ENCODE measurements around the gene GRM1.

The GRM1 gene

GRCh38 chr6:146316175-146316495 is 287.3 kb downstream of the GRM1 start:
- DNase-seq (ENCODE audit: low read depth) = no peak

GRCh38 chr6:146331013-146331412 is 302.2 kb downstream of the GRM1 start:
- DNase-seq (ENCODE audit: low read depth) = no peak

GRCh38 chr6:146335336-146335735 is 306.5 kb downstream of the GRM1 start:
- DNase-seq (ENCODE audit: low read depth) = no peak

- no peak for DNase-seq (ENCODE audit: low read depth)
Measured at GRCh38 chr6:146336191-146336590, 307.3 kb downstream of the GRM1 start.

GRCh38 chr6:146337376-146337775 is 308.5 kb downstream of the GRM1 start:
- DNase-seq (ENCODE audit: low read depth) = no peak

- no peak for DNase-seq (ENCODE audit: low read depth)
Measured at GRCh38 chr6:146339716-146340115, 310.9 kb downstream of the GRM1 start.

- no peak for DNase-seq (ENCODE audit: low read depth)
Measured at GRCh38 chr6:146341493-146342230, 312.8 kb downstream of the GRM1 start.

- no peak for DNase-seq (ENCODE audit: low read depth)
Measured at GRCh38 chr6:146345598-146345997, 316.7 kb downstream of the GRM1 start.

GRCh38 chr6:146347090-146347489 is 318.2 kb downstream of the GRM1 start:
- no peak for DNase-seq (ENCODE audit: low read depth)

GRCh38 chr6:146347690-146348089 is 318.8 kb downstream of the GRM1 start:
- DNase-seq (ENCODE audit: low read depth) = no peak

- no peak for DNase-seq (ENCODE audit: low read depth)
Measured at GRCh38 chr6:146351018-146351417, 322.2 kb downstream of the GRM1 start.

- no peak for DNase-seq (ENCODE audit: low read depth)
Measured at GRCh38 chr6:146352163-146352562, 323.3 kb downstream of the GRM1 start.

GRCh38 chr6:146354451-146354850 is 325.6 kb downstream of the GRM1 start:
- no peak for DNase-seq (ENCODE audit: low read depth)

GRCh38 chr6:146355521-146356100 is 326.7 kb downstream of the GRM1 start:
- no peak for DNase-seq (ENCODE audit: low read depth)

- no peak for DNase-seq (ENCODE audit: low read depth)
Measured at GRCh38 chr6:146357578-146358430, 328.9 kb downstream of the GRM1 start.

GRCh38 chr6:146358431-146359046 is 329.7 kb downstream of the GRM1 start:
- no peak for DNase-seq (ENCODE audit: low read depth)

- DNase-seq (ENCODE audit: low read depth) = no peak
Measured at GRCh38 chr6:146359131-146359530, 330.3 kb downstream of the GRM1 start.

GRCh38 chr6:146361128-146361924 is 332.5 kb downstream of the GRM1 start:
- no peak for DNase-seq (ENCODE audit: low read depth)

GRCh38 chr6:146363838-146364607 is 335.2 kb downstream of the GRM1 start:
- DNase-seq (ENCODE audit: low read depth) = no peak

- no peak for DNase-seq (ENCODE audit: low read depth)
Measured at GRCh38 chr6:146364816-146365594, 336.1 kb downstream of the GRM1 start.

All from activated T-cell treated with anti-CD3 and anti-CD28 coated beads for 1 hour (primary cell).